Sigmoid colon (tissue), 7 donors: Measurements from ENCODE around the gene PRLHR. TPM values are rescaled to one million over a fixed set of nuclear protein-coding genes. Genes with fewer than 3 reads are reported as not detected.
A peak's percentile ranks its signal among the peaks of the same experiment; 100 is the strongest.

Experiments used
- DNase-seq: peaks from one replicate; pipeline ENCODE4 v3.0.0-alpha.2; 2019
- H3K27ac ChIP-seq, 4 donors: fragments of 200-600 bp; sonication (generic); one replicate each; pipeline ENCODE4 v1.5.1; 2016 to 2019; ENCODE audit warnings: mild to moderate bottlenecking in 1 of 4
- H3K27me3 ChIP-seq, 3 donors: fragments of 200-600 bp; sonication (generic); one replicate each; pipeline ENCODE4 v1.5.1; 2019; ENCODE audit warnings: mild to moderate bottlenecking in 1 of 3
- H3K36me3 ChIP-seq, 4 donors: fragments of 200-600 bp; sonication (generic); one replicate each; pipeline ENCODE4 v1.5.1; 2016 to 2019
- H3K4me1 ChIP-seq, 4 donors: fragments of 200-600 bp; sonication (generic); one replicate each; pipeline ENCODE4 v1.5.1; 2017 to 2019
- H3K4me3 ChIP-seq, 4 donors: fragments of 200-600 bp; sonication (generic); one replicate each; pipeline ENCODE4 v1.5.1; 2017 to 2019; ENCODE audit warnings: mild to moderate bottlenecking in 2 of 4, moderate library complexity in 1 of 4
- H3K9me3 ChIP-seq, 4 donors: fragments of 200-600 bp in 3 of 4; sonication (generic) in 3 of 4; one replicate each; pipeline versions ENCODE4 v1.5.1 to v1.6.1; 2013 to 2019
- CTCF ChIP-seq, 4 experiments: fragments of 450-650 bp in 3 of 4; fragments of 200-600 bp in 1 of 4; IDR thresholded peaks; one replicate each; pipeline ENCODE4 v1.5.1; 2016 to 2019; ENCODE audit warnings: antibody characterized with exemption in 4 of 4, mild to moderate bottlenecking in 3 of 4, moderate library complexity in 2 of 4
- EP300 ChIP-seq, 4 donors: sonication (generic); formaldehyde crosslinking; IDR thresholded peaks; one replicate each; pipeline ENCODE4 v1.6.1; 2017; ENCODE audit warnings: antibody characterized with exemption in 4 of 4
- POLR2A ChIP-seq, 2 donors: fragments of 450-650 bp; IDR thresholded peaks; one replicate each; pipeline ENCODE4 v1.6.1; 2016; ENCODE audit warnings: antibody characterized with exemption in 2 of 2, mild to moderate bottlenecking in 2 of 2, moderate library complexity in 2 of 2
- POLR2AphosphoS5 ChIP-seq, 4 donors: sonication (generic); formaldehyde crosslinking; IDR thresholded peaks; one replicate each; pipeline ENCODE4 v1.6.1; 2017; ENCODE audit warnings: antibody characterized with exemption in 4 of 4
- WGBS, 2 donors: extraction: QIAGEN DNeasy Blood & Tissue Kit; methylation state at CpG; one replicate each; pipeline ENCODE4 v1.1.7; 2013; 5-methylcytosine and 5-hydroxymethylcytosine counted together
- intact Hi-C: fragments of 100-400 bp; cut with DNase I; formaldehyde crosslinking; loops from one replicate; pipeline ENCODE4 v1.15.1; 2023
- polyA plus RNA-seq, 3 donors: library from polyadenylated mRNA; stranded (reverse); fragments of 200-250 nt; gene quantifications; one replicate each; pipeline ENCODE4 v1.2.3, GENCODE V29; 2013
- total RNA-seq, 4 donors: library from RNA; depleted of rRNA; stranded (reverse); fragments of >200 nt; gene quantifications; one replicate each; pipeline ENCODE4 v1.1.0, GENCODE V29; 2016
- donor health status: healthy with polysubstance abuse.
- donor health status: Bipolar disorder and iron deficiency.
- donor health status: healthy.

The PRLHR gene
- total and polyA plus RNA-seq, 7 donors: under 0.01 to 0.49 TPM; not detected in 5

GRCh38 chr10:118585234-118585633 lies 10.2 kb downstream of the PRLHR start:
- intact Hi-C loops: no loop called here
- DNase-seq: no peak

GRCh38 chr10:118584181-118584954 lies 11.1 kb downstream of the PRLHR start:
- TF ChIP-seq POLR2AphosphoS5 (IDR thresholded peaks at IDR 0.05): no peak
- TF ChIP-seq POLR2A (IDR thresholded peaks at IDR 0.05): no peak
- TF ChIP-seq EP300 (IDR thresholded peaks at IDR 0.05): no peak
- no peak for TF ChIP-seq CTCF (IDR thresholded peaks at IDR 0.05)
- Histone ChIP-seq H3K4me1 (peaks cover 0 to 7% (median 2%) of the 10 kb centered on the region in 4 donors), H3K27me3 (no peaks in the 10 kb centered on the region), H3K9me3 (no peaks in the 10 kb centered on the region), H3K36me3 (no peaks in the 10 kb centered on the region), H3K4me3 (no peak overlapping the region), H3K27ac (peak overlapping the region in 2 of 4 donors; percentile 35 to 41)
- 73 to 81% methylated on average over 6 of the region's 6 CpGs for WGBS, 2 donors
- no peak for DNase-seq
- intact Hi-C loops: no loop called here

More at GRCh38 chr10:118585234-118585633, 10.2 kb downstream of the PRLHR start:
- TF ChIP-seq POLR2A (IDR thresholded peaks at IDR 0.05) (no peak), CTCF (IDR thresholded peaks at IDR 0.05) (no peak), POLR2AphosphoS5 (IDR thresholded peaks at IDR 0.05) (no peak), EP300 (IDR thresholded peaks at IDR 0.05) (no peak)
- H3K4me1 ChIP-seq: peaks cover 0 to 9% (median 3%) of the 10 kb centered on the region in 4 donors
- H3K36me3 ChIP-seq: no peaks in the 10 kb centered on the region
- WGBS, 2 donors: 83 to 84% methylated on average over 5 of the region's 5 CpGs
- no peak overlapping the region for H3K27ac ChIP-seq
- no peak overlapping the region for H3K4me3 ChIP-seq
- H3K27me3 ChIP-seq: no peaks in the 10 kb centered on the region
- H3K9me3 ChIP-seq: no peaks in the 10 kb centered on the region

GRCh38 chr10:118583611-118584010 lies 11.8 kb downstream of the PRLHR start:
- H3K4me3 ChIP-seq: no peak overlapping the region
- WGBS, 2 donors: 92 to 94% methylated on average over 5 of the region's 5 CpGs
- no peaks in the 10 kb centered on the region for H3K27me3 ChIP-seq
- intact Hi-C loops: no loop called here
- TF ChIP-seq POLR2A (IDR thresholded peaks at IDR 0.05): no peak
- no peak for TF ChIP-seq EP300 (IDR thresholded peaks at IDR 0.05)
- no peak for TF ChIP-seq CTCF (IDR thresholded peaks at IDR 0.05)
- TF ChIP-seq POLR2AphosphoS5 (IDR thresholded peaks at IDR 0.05): no peak
- no peak overlapping the region for H3K27ac ChIP-seq
- no peak for DNase-seq
- H3K36me3 ChIP-seq: no peaks in the 10 kb centered on the region
- H3K4me1 ChIP-seq: peaks cover 0 to 7% (median 2%) of the 10 kb centered on the region in 4 donors
- H3K9me3 ChIP-seq: no peaks in the 10 kb centered on the region

GRCh38 chr10:118582511-118582910 lies 12.9 kb downstream of the PRLHR start:
- intact Hi-C loops: no loop called here
- Histone ChIP-seq H3K36me3 (no peaks in the 10 kb centered on the region), H3K9me3 (no peaks in the 10 kb centered on the region), H3K4me1 (peaks cover 0 to 7% (median 2%) of the 10 kb centered on the region in 4 donors), H3K4me3 (no peak overlapping the region), H3K27ac (no peak overlapping the region), H3K27me3 (no peaks in the 10 kb centered on the region)
- 95 to 96% methylated on average over 3 of the region's 3 CpGs for WGBS, 2 donors
- DNase-seq: no peak
- TF ChIP-seq CTCF (IDR thresholded peaks at IDR 0.05) (no peak), POLR2AphosphoS5 (IDR thresholded peaks at IDR 0.05) (no peak), POLR2A (IDR thresholded peaks at IDR 0.05) (no peak)
